Liver (tissue), 3 donors: ENCODE results near the gene SCIN.

Experiments
- ATF3 ChIP-seq: IDR thresholded peaks from 2 replicates; pipeline ENCODE4 v1.6.1; 2016; ENCODE audit warnings: antibody characterized with exemption
- CTCF ChIP-seq: fragments of 150-350 bp; IDR thresholded peaks from 2 replicates; pipeline ENCODE4 v1.5.1; 2017; ENCODE audit warnings: improper control_type of control experiment, low read depth, low read length; ENCODE audit not compliant: missing input control
- FOXA1 ChIP-seq: IDR thresholded peaks from 2 replicates; pipeline ENCODE4 v1.6.1; 2016; ENCODE audit warnings: antibody characterized with exemption
- GABPA ChIP-seq, 2 donors: IDR thresholded peaks in 1 of 2; conservative IDR thresholded peaks in 1 of 2; 2 replicates each; pipeline ENCODE4 v1.6.1; 2016; ENCODE audit warnings: antibody characterized with exemption in 2 of 2, mild to moderate bottlenecking in 1 of 2, moderate library complexity in 1 of 2
- JUND ChIP-seq, 2 donors: IDR thresholded peaks; 2 replicates each; pipeline ENCODE4 v1.6.1; 2016; ENCODE audit warnings: antibody characterized with exemption in 2 of 2
- RXRA ChIP-seq, 2 donors: IDR thresholded peaks; 2 replicates each; pipeline ENCODE4 v1.6.1; 2017 to 2018; ENCODE audit warnings: antibody characterized with exemption in 2 of 2, mild to moderate bottlenecking in 1 of 2
- ZBTB33 ChIP-seq: IDR thresholded peaks from 2 replicates; pipeline ENCODE4 v1.6.1; 2016; ENCODE audit warnings: antibody characterized with exemption
- TF ChIP-seq, protein P1 (sequence below): IDR thresholded peaks from 2 replicates; pipeline ENCODE4 v1.6.1; 2016; ENCODE audit warnings: antibody characterized with exemption, mild to moderate bottlenecking
- donor health status: healthy.
- donor health status: healthy.

DNA sequence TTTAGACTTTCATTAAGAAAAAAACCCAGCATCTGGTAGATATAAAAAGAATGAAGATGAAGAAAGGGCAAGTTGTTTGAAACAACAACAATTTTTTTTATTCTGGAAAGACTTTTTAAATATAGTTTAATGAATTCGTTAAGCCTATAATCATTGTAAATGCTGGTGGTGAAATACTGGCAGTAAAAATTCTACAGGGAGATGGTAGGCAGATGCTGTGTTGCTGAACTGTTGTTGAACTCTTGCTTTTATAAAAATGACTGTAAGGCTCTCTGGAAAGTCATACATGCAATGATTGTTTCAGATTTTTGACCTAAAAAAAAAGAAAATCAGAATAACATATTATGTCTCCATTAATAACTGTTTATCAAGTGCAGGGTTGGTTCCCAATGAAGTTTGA, 39.0 kb downstream of the SCIN start:
- TF ChIP-seq ATF3 (no peak), GABPA (IDR thresholded peaks at IDR 0.05 in 1 of 2, conservative IDR thresholded peaks at IDR 0.05 in 1 of 2) (no peak), CTCF (no peak), ZBTB33 (no peak), RXRA (IDR thresholded peaks at IDR 0.05) (no peak), JUND (IDR thresholded peaks at IDR 0.05) (no peak), FOXA1 (no peak)
- TF ChIP-seq, protein P1, sequence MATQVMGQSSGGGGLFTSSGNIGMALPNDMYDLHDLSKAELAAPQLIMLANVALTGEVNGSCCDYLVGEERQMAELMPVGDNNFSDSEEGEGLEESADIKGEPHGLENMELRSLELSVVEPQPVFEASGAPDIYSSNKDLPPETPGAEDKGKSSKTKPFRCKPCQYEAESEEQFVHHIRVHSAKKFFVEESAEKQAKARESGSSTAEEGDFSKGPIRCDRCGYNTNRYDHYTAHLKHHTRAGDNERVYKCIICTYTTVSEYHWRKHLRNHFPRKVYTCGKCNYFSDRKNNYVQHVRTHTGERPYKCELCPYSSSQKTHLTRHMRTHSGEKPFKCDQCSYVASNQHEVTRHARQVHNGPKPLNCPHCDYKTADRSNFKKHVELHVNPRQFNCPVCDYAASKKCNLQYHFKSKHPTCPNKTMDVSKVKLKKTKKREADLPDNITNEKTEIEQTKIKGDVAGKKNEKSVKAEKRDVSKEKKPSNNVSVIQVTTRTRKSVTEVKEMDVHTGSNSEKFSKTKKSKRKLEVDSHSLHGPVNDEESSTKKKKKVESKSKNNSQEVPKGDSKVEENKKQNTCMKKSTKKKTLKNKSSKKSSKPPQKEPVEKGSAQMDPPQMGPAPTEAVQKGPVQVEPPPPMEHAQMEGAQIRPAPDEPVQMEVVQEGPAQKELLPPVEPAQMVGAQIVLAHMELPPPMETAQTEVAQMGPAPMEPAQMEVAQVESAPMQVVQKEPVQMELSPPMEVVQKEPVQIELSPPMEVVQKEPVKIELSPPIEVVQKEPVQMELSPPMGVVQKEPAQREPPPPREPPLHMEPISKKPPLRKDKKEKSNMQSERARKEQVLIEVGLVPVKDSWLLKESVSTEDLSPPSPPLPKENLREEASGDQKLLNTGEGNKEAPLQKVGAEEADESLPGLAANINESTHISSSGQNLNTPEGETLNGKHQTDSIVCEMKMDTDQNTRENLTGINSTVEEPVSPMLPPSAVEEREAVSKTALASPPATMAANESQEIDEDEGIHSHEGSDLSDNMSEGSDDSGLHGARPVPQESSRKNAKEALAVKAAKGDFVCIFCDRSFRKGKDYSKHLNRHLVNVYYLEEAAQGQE = no peak
